NCI-H2196 treated with DMSO at 0.1 percent for 48 hours (cell line): ENCODE measurements around the gene CDKL2.
"Not testable (repeated sequence)": the region's sequence is repeated elsewhere in the genome, so short reads cannot be mapped to it uniquely, and the experiment has no call there.

Experiments
- DNase-seq: peaks from one replicate; lab custom pipeline; 2025; ENCODE audit not compliant: unreplicated experiment; lab: John Stamatoyannopoulos, UW

Gene CDKL2

DNA sequence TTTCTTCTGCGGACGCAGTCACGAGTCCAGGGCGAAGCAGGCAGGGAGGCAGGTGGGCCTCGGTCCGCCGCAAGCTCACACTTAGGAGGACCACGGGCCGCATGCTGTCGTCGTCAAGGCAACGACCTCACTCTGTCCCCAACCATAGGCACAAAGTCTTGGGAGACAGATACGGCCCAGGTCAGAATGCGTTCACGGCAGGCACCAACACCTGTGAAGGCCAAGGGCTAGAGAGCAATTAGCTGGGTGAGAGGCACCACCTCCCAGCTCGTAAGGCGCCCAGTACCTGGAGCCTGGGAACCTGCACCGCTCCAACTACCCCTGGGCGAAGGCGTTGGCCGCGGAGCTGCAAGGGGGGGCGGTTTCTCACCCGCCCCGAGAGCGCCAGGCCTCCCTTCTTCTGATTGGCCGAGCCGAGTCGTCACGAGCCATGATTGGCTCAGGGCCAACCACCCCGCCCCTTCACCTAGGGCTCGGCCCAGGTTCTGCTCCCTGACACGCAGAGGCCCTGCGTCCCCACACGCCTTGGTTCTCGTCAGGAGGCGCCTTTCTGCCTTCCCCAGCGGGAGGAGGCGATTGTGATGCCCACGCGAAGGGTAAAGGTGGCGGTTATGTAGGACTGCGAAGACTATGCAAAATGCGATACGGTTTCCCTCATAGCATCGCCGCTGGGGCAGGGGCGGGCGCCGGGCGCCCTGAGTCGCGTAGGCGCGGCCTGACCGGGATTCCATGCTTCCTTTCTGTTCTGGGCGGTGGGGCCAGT is at the start of gene CDKL2:
CDKL2 (minus strand) TSS at position 355 of the 763 bp plus-strand sequence. CDS start 4,540 bp downstream, outside the sequence.
- peak; percentile 65 for DNase-seq

DNA sequence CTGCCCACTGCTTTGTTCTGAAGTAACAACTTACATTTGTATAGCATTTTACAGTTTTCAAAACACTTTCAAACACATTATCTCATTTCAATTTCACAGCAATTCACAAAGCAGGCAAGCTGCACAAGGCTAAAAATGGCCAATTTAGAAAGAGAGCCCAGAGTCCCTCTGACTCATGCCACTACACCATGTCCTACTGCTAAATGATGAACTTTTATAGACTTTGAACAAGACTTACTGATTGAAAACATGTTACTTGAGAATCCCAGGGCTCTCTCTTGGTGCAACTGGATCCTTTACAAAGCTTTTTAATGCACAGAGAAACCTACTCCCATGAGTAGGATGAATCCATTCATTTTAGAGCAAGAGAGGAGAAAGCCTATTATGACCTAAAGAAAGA is 48.6 kb upstream of the CDKL2 start:
- DNase-seq: no peak

DNA sequence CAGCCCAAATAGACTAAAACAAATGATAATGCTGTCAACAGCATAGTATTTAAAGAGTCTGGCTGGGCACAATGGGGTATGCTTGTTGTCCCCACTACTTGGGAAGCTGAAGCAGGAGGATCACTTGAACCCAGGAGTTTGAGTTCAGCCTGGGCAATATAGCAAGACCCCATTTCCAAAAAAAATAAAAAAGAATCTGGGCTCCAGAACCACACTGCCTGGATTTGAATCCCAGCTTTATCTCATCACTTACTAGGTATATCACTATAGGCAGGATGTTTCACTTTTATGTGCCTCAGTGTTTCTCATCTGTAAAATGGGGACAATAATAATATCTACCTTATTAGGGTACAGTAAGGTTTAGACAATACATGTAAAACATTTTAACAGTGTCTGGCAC is 48.1 kb upstream of the CDKL2 start:
- no peak for DNase-seq

GRCh38 chr4:75675004-75675531 is 44.7 kb upstream of the CDKL2 start:
- DNase-seq: no peak

DNA sequence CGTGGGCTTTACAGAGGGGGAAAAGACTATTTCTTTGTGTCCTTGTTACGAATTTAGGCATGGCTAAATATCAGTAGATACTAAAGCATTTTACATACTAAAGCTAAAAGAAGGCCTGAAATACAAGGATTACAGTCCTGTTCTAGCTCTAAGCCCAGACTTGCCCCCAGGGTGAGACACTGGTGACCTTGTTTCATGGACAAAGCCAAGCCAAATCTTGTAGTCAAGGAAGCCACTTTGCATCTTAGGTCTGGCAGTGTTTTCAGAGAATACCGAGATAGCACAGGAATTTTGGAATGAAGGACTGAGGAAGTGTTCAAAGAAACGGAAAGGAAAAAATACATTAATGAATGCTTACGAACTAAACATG is 43.6 kb upstream of the CDKL2 start:
- DNase-seq: no peak

DNA sequence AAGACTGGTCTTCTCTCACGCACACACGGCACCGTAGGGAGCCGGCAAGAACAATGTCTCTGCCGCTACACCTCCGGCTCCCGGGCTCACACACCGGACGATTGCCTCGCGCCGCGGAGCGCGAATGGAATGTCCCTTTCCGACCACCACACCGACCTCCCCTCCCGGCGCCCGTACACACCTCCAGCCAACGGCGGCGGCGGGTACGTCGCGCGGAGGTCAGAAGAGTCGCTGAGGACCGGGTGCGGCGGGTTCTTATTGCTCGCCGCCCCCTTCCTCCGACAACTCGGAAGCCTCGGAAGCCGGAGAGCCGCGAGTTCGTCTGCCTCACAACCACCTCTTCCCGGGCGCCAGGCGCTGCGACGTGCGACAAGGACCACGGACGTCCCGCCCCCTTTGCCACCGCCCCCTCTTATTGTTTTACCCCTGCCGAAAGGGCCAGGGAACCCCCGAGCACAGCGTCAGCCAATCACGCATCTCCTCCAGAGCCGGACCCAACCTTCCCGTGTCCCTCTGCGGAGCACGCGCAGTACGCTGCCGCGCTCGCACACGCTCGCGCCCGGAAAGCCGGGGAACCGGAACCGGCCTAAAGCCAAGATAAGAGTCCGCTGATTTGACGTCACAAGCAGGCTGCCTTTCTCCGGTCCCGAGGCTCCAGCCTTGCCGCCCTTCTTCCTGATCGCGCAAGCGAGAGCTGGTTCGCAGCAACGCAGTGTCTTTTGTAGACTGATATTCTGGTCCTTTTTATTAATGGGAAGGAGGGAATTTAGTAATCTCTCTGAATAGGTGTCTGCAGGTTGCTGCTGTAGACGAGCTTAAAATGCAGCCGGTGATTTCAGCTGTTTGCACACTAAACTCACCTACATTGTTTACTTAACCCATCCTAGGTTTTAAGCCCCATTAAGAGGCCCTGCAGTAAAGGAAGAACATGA is 43.0 kb upstream of the CDKL2 start, which contains the start of gene G3BP2:
G3BP2 (minus strand) TSS at position 385 of the 932 bp plus-strand sequence. CDS start 11,386 bp downstream, outside the sequence.
- peak; percentile 84 for DNase-seq

DNA sequence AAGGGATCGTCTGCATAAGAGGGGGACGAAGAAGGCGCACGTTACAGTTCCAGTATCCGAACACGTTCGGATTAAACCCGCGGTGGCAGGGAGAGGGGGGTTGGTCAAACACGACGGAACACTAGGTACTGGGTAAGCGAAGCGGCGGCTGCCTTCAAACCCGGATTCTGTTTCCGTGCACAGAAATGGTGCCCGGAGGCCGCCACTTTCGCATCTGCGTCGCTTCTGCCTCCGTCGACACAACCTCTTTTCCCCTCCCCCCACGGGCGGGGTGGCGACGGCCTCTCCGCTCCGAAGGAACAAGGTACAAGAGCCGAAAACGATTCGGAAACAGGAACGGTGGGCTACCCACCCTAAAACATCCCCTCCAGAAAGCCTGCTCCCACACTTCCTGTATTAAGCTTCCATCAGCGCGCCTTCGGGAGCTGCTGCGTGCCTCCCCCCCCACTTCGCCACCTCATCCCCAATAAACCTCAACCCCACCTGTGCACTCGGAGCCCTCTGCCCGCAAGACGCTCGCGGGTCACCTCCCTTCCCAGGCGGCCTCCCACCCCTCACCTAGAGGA is 42.2 kb upstream of the CDKL2 start:
- no peak for DNase-seq

DNA sequence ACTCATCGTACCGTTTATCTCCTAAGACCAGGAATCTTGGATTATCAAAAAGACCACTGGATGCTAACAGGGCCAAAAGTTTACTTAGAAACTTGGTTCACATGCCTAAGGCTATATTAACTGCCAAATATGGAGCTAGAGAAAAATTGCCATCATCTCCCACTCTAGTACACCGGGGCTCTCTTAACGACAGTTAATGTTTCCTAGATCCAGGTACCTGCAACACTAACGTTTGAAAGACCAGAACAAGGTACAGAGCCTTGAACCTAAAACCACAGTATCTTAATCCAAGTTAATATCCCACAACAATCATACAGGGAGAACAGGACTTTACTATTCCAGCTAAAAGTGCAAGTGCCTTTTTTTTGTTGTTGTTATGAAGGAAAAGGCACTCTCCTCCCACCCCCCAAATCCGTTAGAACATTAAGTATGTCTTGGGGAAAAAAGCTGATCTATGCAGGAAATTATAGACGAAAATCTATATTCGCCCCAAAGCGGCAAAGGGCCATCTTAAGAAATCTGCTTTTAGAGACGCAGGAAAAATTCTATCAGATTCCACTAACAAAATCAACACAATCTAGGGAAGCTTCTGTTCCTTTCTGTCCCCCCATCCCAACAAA is 41.6 kb upstream of the CDKL2 start:
- no peak for DNase-seq

- no peak for DNase-seq
These were observed 38.3 kb upstream of the CDKL2 start for GRCh38 chr4:75668596-75668995.

DNA sequence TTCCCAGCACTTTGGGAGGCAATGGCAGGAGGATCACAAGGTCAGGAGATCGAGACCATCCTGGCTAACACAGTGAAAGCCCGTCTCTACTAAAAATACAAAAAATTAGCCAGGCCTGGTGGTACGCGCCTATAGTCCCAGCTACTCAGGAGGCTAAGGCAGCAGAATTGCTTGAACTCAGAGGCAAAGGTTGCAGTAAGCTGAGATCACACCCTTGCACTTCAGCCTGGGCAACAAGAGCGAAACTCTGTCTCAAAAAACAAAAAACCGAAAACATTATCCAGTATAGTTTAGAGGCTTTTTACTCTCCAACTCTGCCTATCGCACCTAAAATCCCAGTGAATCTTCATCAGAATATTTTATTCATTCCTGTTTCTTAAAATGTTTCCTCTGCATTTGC is 37.3 kb upstream of the CDKL2 start:
- DNase-seq: not testable (repeated sequence)

- DNase-seq: no peak
These were observed 36.0 kb upstream of the CDKL2 start for GRCh38 chr4:75666299-75666698.

GRCh38 chr4:75664604-75665003 is 34.3 kb upstream of the CDKL2 start:
- DNase-seq: not testable (repeated sequence)

- no peak for DNase-seq
These were observed 32.3 kb upstream of the CDKL2 start for GRCh38 chr4:75662626-75663025.

DNA sequence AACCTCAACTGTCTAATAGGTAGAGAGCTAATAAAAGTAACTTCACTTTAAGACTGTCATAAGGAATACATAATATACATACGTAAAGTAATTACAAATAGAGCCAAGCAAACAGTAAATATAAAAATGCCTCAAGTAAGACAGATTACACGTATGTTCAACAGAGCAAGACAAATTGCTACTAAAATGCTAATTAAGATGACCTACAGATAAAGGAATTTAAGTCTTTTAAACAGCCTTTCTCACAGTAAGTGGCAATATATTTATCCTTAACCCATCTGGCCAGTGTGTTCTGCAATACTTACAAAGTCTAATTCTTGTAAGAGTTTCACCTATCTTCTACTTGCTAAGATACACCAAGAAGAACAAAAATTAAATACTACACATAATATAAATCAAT is 30.2 kb upstream of the CDKL2 start:
- no peak for DNase-seq

DNA sequence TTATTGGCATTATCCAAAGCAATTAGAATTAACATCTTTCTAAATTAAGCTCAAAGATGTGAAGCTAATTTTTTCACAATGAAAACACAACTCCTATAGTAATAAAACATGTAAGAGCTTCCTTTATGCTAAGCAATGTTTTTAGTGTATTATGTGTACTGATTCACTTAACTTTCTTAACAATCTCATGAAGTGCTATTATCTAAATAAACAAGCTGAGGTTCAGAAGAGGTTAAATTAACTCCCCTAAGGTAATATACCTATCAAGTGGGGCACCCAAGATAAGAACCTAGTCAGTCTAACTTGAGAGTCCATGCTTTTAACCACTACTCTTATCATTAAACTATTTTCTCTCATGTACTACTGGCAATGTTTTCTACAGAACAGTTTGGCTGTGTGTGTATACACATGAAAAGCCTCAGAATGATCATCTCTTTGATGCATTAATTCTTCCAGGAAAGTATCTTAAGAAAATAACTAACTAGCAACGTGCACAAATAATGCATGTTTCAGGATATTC is 29.2 kb upstream of the CDKL2 start:
- DNase-seq: no peak

DNA sequence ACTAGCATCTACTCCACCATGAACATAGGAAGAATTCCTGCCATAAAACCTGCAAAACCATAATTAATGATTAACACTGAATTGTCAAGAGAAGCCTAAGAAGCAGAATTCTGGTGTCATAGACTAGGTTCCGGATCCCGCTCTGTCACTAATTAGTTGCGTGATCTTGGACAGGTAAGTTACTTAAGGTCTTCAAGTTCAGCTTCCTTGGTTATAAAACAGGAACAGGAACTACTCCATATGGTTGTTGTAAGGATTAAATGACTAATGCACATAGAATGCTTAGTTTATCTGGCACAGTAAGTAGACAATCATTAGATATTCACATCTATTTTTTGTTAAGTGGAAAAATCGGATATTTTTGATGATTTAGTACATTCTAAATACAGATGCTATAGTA is 28.5 kb upstream of the CDKL2 start:
- no peak for DNase-seq

DNA sequence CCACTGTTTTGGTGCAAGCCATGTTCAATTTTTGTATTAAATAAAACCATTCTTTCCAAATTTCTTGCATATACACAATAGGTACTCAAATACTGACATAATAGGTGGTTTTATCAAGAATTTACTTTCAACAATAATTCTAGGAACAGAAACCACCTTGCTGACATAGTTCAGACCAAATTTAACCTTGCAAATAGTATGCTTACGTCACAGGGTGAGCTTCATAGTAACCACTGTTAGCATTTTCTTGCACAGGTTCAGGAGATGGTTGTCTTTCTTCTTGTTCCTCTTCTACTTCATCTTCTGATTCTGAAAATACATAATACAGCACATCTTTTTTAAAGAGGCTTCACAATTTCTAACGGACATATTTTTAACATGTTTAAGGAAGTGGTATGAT is 25.2 kb upstream of the CDKL2 start:
- DNase-seq: no peak

DNA sequence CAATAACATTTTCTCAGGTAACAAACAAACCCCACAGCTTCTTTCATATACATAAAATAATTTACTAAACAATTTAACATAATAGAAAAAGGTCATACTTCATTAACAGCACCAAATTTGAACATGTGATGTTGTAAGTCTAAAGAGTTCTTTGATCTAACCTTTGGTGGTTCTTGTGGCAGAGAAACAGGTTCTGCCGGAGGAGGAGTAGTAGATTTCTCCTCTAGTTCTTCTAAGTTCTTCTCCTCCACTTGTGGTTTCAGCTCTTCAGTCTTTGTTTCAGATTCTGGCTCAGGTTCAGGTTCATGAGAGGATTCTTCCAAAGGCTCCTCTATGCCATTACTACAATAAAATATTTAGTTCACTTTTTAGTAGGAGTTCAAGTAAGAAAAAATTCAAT is 24.6 kb upstream of the CDKL2 start:
- no peak for DNase-seq

DNA sequence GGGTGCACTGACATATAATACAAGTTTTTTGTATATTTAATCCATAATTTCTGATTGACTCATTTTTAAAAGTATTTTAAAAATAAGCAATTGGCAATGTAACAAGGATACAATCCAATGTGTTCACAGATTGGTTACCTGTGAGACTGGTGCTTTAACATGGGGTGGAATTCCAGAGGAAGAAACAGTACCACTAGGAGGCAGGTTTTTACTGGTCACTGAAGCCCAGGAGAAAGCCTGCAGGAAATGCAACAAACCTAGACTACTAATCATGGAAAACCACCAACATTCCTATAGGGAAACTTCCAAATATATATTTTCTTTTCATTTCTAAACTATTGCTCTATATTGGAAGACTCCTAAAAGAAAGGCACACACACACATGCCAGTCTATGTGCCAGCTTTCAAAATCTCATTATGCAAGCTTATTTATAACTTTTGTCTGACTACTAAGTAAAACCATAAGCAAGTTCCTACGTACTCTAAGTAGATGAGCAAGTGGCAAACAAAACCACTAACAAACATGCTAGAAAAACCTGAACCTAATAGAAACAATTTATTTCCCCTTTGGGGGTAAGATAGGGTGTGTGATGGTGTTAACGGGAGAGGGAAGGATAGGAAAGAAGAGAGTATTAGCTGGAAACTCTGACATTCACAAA is 23.6 kb upstream of the CDKL2 start:
- no peak for DNase-seq

- no peak for DNase-seq
These were observed 13.8 kb upstream of the CDKL2 start for GRCh38 chr4:75644095-75644494.
